HCT116 (cell line): Measurements from ENCODE around the gene ZNF3. TPM values are rescaled to one million over a fixed set of nuclear protein-coding genes. Genes with fewer than 3 reads are reported as not detected.

Experiments
- ATAC-seq: fragments of 200-7000 bp; cut with Tn5 transposase; 2 replicates; pipeline ENCODE4 v1.9.1; 2020; ENCODE audit warnings: mild to moderate bottlenecking, moderate library complexity
- BruUV-seq: library from RNA; stranded (reverse); fragments of 400-500 nt; replicated peaks from 2 replicates; lab custom pipeline; 2021; lab: Mats Ljungman, UMichigan
- CTCF ChIA-PET: fragments of 300-600 bp; sonication (Branson Sonifier 250); formaldehyde crosslinking; loops from one replicate; lab custom pipeline; 2021; ENCODE audit warnings: antibody characterized with exemption; lab: Charles Lee
- POLR2A ChIA-PET: fragments of 300-600, 350-600 bp; sonication (Branson Sonifier 250); formaldehyde crosslinking; loops from one replicate; lab custom pipeline; 2021; ENCODE audit warnings: antibody characterized with exemption; lab: Charles Lee
- RAD21 ChIA-PET, 2 experiments: fragments of 300-600 bp; sonication (Branson Sonifier 250); formaldehyde crosslinking; loops; one replicate each; lab custom pipeline; 2023; ENCODE audit warnings: low total read pairs in 2 of 2; ENCODE audit not compliant: uncharacterized antibody in 2 of 2, unreplicated experiment in 2 of 2, low non-redundant PET in 1 of 2; lab: Charles Lee
- DNase-seq: peaks from one replicate; pipeline ENCODE4 v3.0.0-alpha.2; 2010; ENCODE audit warnings: low read depth, low spot score
- H2AFZ ChIP-seq: fragments of 200-600 bp; shearing (Covaris generic), sonication (generic); 2 replicates; pipeline ENCODE4 v1.6.1; 2017; ENCODE audit warnings: low read depth, mixed run types, mixed read lengths, antibody characterized with exemption, low read length; ENCODE audit not compliant: poor library complexity, severe bottlenecking
- H3K27ac ChIP-seq: 2 replicates; pipeline ENCODE4 v1.5.1; 2012; ENCODE audit warnings: low read depth, low read length
- H3K27me3 ChIP-seq: fragments of 200-600 bp; sonication (generic); 2 replicates; pipeline ENCODE4 v1.6.1; 2016; ENCODE audit warnings: mixed run types, low read length, mixed read lengths; ENCODE audit not compliant: insufficient read depth
- H3K36me3 ChIP-seq, 2 experiments: fragments of 200-500 bp in 1 of 2; fragments of 200-600 bp in 1 of 2; sonication (Bioruptor generic) in 1 of 2; sonication (generic) in 1 of 2; 2 replicates each; pipeline versions ENCODE4 v1.5.1 to v1.6.1; 2014 to 2016; ENCODE audit warnings: low read length in 2 of 2, inconsistent platforms in 1 of 2, mixed read lengths in 1 of 2, mixed run types in 1 of 2; ENCODE audit not compliant: insufficient read depth in 2 of 2, control insufficient read depth in 1 of 2
- H3K4me1 ChIP-seq, 2 experiments: fragments of 200-600 bp in 1 of 2; sonication (generic) in 1 of 2; 2 replicates each; pipeline versions ENCODE4 v1.5.1 to v1.6.1; 2012 to 2017; ENCODE audit warnings: low read length in 2 of 2, inconsistent platforms in 1 of 2, mild to moderate bottlenecking in 1 of 2, mixed read lengths in 1 of 2, mixed run types in 1 of 2, moderate library complexity in 1 of 2; ENCODE audit not compliant: insufficient read depth in 2 of 2, control insufficient read depth in 1 of 2
- H3K4me2 ChIP-seq: fragments of 200-600 bp; sonication (generic); 2 replicates; pipeline ENCODE4 v1.6.1; 2017; ENCODE audit warnings: mixed run types, low read length, mixed read lengths
- H3K4me3 ChIP-seq, 2 experiments: fragments of 200-600 bp in 1 of 2; sonication (generic) in 1 of 2; replicated peaks in 1 of 2; 2 replicates each; pipeline ENCODE4 v1.5.1; 2011 to 2016; ENCODE audit warnings: low read length in 2 of 2, control low read depth in 1 of 2, low read depth in 1 of 2, mild to moderate bottlenecking in 1 of 2, mixed read lengths in 1 of 2, mixed run types in 1 of 2
- H3K79me2 ChIP-seq: fragments of 200-600 bp; sonication (generic); 2 replicates; pipeline ENCODE4 v1.6.1; 2017; ENCODE audit warnings: mild to moderate bottlenecking, mixed run types, low read length, moderate library complexity, mixed read lengths; ENCODE audit not compliant: insufficient read depth
- H3K9ac ChIP-seq: fragments of 200-600 bp; sonication (generic); 2 replicates; pipeline ENCODE4 v1.6.1; 2016; ENCODE audit warnings: low read length, mixed read lengths
- H3K9me2 ChIP-seq: fragments of 200-600 bp; sonication (generic), shearing (Covaris generic); 2 replicates; pipeline ENCODE4 v1.6.1; 2017; ENCODE audit warnings: mixed run types, mild to moderate bottlenecking, moderate library complexity; ENCODE audit not compliant: insufficient read depth
- H3K9me3 ChIP-seq, 2 experiments: fragments of 200-500 bp in 1 of 2; fragments of 200-600 bp in 1 of 2; sonication (Bioruptor generic) in 1 of 2; sonication (generic) in 1 of 2; 2 replicates each; pipeline ENCODE4 v1.6.1; 2014 to 2017; ENCODE audit warnings: low read length in 2 of 2, mixed read lengths in 2 of 2, inconsistent platforms in 1 of 2, low read depth in 1 of 2, mild to moderate bottlenecking in 1 of 2, mixed run types in 1 of 2, moderate library complexity in 1 of 2; ENCODE audit not compliant: control insufficient read depth in 1 of 2, insufficient read depth in 1 of 2
- H4K20me1 ChIP-seq: fragments of 200-600 bp; sonication (generic), shearing (Covaris generic); 2 replicates; pipeline ENCODE4 v1.6.1; 2017; ENCODE audit warnings: mixed run types, mild to moderate bottlenecking, moderate library complexity; ENCODE audit not compliant: insufficient read depth
- ATF3 ChIP-seq: IDR thresholded peaks from 2 replicates; pipeline ENCODE4 v1.6.1; 2012
- CBX3 ChIP-seq: IDR thresholded peaks from 2 replicates; pipeline ENCODE4 v1.6.1; 2012; ENCODE audit warnings: low read depth
- CEBPB ChIP-seq: IDR thresholded peaks from 2 replicates; pipeline ENCODE4 v1.6.1; 2012; ENCODE audit warnings: low read depth
- EGR1 ChIP-seq: IDR thresholded peaks from 2 replicates; pipeline ENCODE4 v1.6.1; 2012; ENCODE audit warnings: low read depth
- JUND ChIP-seq: IDR thresholded peaks from 2 replicates; pipeline ENCODE4 v1.6.1; 2012
- POLR2A ChIP-seq: IDR thresholded peaks from 2 replicates; pipeline ENCODE4 v1.7.0; 2011; ENCODE audit warnings: borderline replicate concordance; ENCODE audit not compliant: insufficient read depth, insufficient read length; ENCODE audit errors: extremely low read depth
- POLR2AphosphoS5 ChIP-seq: IDR thresholded peaks from 2 replicates; pipeline ENCODE4 v1.6.1; 2011; ENCODE audit warnings: mild to moderate bottlenecking, low read depth, low read length, moderate library complexity
- RAD21 ChIP-seq: IDR thresholded peaks from 2 replicates; pipeline ENCODE4 v1.6.1; 2012; ENCODE audit warnings: low read depth, mild to moderate bottlenecking
- SP1 ChIP-seq: IDR thresholded peaks from 2 replicates; pipeline ENCODE4 v1.6.1; 2012; ENCODE audit warnings: low read depth
- SRF ChIP-seq: IDR thresholded peaks from 2 replicates; pipeline ENCODE4 v1.6.1; 2012; ENCODE audit warnings: low read depth
- TCF7L2 ChIP-seq: IDR thresholded peaks from 2 replicates; pipeline ENCODE4 v1.7.0; 2011; ENCODE audit warnings: borderline replicate concordance, inconsistent platforms; ENCODE audit not compliant: insufficient read depth, insufficient read length; ENCODE audit errors: extremely low read depth
- ZFX ChIP-seq: fragments of 450-650 bp; IDR thresholded peaks from 2 replicates; pipeline ENCODE4 v1.6.1; 2017
- intact Hi-C: fragments of 100-400 bp; cut with micrococcal nuclease; formaldehyde crosslinking; loops from 2 replicates; pipeline ENCODE4 v1.10.0; 2022
- total RNA-seq: library from RNA; stranded (reverse); gene quantifications from one replicate; pipeline ENCODE4 v1.2.1, GENCODE V29; 2021; ENCODE audit not compliant: unreplicated experiment
- TF ChIP-seq, protein P1 (sequence below): IDR thresholded peaks from 2 replicates; pipeline ENCODE4 v1.6.1; 2012; ENCODE audit warnings: low read depth
- TF ChIP-seq, protein P2 (sequence below): IDR thresholded peaks from 2 replicates; pipeline ENCODE4 v1.6.1; 2011; ENCODE audit warnings: mild to moderate bottlenecking, low read length, moderate library complexity; ENCODE audit not compliant: insufficient replicate concordance; ENCODE audit errors: extremely low read depth

Gene ZNF3
- total RNA-seq, 1 experiment from 2014 or later, result 28.2 TPM

DNA sequence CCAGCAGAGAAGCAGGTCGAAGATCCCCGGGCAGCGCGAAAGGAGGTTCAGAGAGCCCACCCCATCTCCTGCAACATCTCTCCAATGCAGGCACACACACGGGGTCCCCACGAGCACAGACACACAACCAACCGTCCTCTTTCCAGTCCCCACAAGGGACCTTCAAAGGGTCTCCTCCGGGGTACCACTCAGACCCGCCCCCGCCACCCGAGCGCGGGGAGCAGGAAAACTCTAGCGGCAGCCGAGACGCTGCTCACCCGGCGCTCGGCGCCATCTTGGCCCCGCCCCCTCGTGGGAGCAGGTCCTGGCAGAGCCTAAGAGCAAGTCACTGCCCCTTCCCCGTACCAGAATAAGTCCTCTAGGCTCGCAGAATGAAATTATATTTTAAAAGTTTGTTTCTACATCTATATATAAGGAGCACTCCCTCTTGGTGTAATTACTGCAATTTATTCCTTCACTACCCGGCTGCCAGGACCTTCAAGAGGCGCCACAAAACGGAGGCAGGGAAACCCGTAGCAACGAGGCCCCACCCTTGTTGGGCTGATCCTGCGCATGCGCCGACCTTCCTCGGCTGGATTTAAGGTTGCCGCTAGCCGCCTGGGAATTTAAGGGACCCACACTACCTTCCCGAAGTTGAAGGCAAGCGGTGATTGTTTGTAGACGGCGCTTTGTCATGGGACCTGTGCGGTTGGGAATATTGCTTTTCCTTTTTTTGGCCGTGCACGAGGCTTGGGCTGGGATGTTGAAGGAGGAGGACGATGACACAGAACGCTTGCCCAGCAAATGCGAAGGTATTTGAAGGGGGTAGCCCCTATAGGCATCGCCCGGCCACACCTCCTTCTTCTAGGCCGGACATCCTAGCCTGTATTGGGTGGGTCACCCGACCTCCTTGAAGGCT lies 37.8 kb upstream of the ZNF3 start, which contains the start of the genes CNPY4 and TAF6 (continued):
- TF ChIP-seq POLR2A (peak; percentile 57), CEBPB (no peak)
- TF ChIP-seq, protein P1, sequence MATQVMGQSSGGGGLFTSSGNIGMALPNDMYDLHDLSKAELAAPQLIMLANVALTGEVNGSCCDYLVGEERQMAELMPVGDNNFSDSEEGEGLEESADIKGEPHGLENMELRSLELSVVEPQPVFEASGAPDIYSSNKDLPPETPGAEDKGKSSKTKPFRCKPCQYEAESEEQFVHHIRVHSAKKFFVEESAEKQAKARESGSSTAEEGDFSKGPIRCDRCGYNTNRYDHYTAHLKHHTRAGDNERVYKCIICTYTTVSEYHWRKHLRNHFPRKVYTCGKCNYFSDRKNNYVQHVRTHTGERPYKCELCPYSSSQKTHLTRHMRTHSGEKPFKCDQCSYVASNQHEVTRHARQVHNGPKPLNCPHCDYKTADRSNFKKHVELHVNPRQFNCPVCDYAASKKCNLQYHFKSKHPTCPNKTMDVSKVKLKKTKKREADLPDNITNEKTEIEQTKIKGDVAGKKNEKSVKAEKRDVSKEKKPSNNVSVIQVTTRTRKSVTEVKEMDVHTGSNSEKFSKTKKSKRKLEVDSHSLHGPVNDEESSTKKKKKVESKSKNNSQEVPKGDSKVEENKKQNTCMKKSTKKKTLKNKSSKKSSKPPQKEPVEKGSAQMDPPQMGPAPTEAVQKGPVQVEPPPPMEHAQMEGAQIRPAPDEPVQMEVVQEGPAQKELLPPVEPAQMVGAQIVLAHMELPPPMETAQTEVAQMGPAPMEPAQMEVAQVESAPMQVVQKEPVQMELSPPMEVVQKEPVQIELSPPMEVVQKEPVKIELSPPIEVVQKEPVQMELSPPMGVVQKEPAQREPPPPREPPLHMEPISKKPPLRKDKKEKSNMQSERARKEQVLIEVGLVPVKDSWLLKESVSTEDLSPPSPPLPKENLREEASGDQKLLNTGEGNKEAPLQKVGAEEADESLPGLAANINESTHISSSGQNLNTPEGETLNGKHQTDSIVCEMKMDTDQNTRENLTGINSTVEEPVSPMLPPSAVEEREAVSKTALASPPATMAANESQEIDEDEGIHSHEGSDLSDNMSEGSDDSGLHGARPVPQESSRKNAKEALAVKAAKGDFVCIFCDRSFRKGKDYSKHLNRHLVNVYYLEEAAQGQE, result no peak
- TF ChIP-seq, all 23 proteins: peak for 4

DNA sequence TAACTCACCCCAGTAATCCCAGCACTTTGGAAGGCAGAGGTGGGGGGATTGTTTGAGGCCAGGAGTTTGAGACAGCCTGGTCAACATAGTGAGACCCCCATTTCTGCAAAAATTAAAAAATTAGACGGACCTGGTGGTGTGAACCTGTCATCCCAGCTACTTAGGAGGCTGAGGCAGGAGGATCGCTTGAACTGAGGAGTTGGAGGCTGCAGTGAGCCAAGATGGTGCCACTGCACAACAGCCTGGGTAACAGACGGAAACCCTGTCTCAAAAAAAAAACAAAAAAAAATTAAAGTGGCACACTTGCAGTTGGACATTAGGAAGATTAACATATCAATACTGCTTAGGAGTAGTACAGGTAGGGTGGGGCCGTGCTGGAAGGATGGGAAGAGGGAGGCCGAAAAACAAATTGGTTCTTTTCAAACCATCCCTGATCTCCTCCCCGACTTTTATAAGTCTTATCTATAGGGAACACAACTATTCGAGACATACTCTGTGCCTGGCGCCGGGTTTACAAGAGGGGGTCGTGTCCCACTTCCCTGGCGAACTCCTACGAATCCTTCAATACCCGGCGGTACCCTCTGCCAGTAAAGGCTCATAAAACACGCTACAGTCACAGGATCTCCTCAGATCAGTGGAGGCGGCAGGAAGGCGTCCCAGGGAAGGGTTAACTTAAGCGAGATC lies 37.0 kb upstream of the ZNF3 start:
- Histone ChIP-seq H3K27me3 (no peaks in the 10 kb centered on the region), H3K4me2 (peak overlapping the region; percentile 91), H3K9ac (peak overlapping the region; percentile 87), H3K79me2 (peaks cover 11% of the 10 kb centered on the region), H3K9me3 (no peaks in the 10 kb centered on the region), H2AFZ (no peak overlapping the region), H3K9me2 (no peaks in the 10 kb centered on the region), H4K20me1 (no peaks in the 10 kb centered on the region), H3K4me3 (peak overlapping the region; percentile 90 to 99), H3K27ac (peak overlapping the region; percentile 50), H3K4me1 (peaks cover 8 to 20% of the 10 kb centered on the region in 2 experiments), H3K36me3 (no peaks in the 10 kb centered on the region)
- DNase-seq, result no peak
- intact Hi-C loops, result no loop called here
- ChIA-PET POLR2A (no interaction called here), CTCF (no interaction called here), RAD21 (no interaction called here)
- BruUV-seq, result TSS peak; percentile 59
- no peak for ATAC-seq
- TF ChIP-seq POLR2AphosphoS5, result no peak
- no peak for TF ChIP-seq TCF7L2
- no peak for TF ChIP-seq SRF
- no peak for TF ChIP-seq RAD21
- TF ChIP-seq SP1, result no peak
- TF ChIP-seq EGR1, result no peak
- no peak for TF ChIP-seq JUND
- TF ChIP-seq, protein P1, result no peak
- no peak for TF ChIP-seq ATF3
- no peak for TF ChIP-seq ZFX
- TF ChIP-seq CBX3, result no peak
- TF ChIP-seq, protein P2, sequence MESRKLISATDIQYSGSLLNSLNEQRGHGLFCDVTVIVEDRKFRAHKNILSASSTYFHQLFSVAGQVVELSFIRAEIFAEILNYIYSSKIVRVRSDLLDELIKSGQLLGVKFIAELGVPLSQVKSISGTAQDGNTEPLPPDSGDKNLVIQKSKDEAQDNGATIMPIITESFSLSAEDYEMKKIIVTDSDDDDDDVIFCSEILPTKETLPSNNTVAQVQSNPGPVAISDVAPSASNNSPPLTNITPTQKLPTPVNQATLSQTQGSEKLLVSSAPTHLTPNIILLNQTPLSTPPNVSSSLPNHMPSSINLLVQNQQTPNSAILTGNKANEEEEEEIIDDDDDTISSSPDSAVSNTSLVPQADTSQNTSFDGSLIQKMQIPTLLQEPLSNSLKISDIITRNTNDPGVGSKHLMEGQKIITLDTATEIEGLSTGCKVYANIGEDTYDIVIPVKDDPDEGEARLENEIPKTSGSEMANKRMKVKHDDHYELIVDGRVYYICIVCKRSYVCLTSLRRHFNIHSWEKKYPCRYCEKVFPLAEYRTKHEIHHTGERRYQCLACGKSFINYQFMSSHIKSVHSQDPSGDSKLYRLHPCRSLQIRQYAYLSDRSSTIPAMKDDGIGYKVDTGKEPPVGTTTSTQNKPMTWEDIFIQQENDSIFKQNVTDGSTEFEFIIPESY, result no peak
